Measurements from ENCODE around the gene CORIN. TPM values are rescaled to one million over a fixed set of nuclear protein-coding genes. Genes with fewer than 3 reads are reported as not detected.

CORIN gene
- total RNA-seq, 2 experiments from 2014 or later = 0.29 to 0.34 TPM

GRCh38 chr4:47717188-47717587, 120.7 kb downstream of the CORIN start:
- H3K4me3 Mint-ChIP-seq = no peak overlapping the region
- ATAC-seq (no peak), DNase-seq (no peak)
- peaks cover 22% of the 10 kb centered on the region for H3K27me3 Mint-ChIP-seq
- CTCF ChIA-PET = interaction anchor here (1.2 to 1.6 kb wide), 2 partner anchors 11 kb away, joined by 3 to 6 read pairs; no protein-coding TSS in a partner anchor
- TF ChIP-seq CTCF (IDR thresholded peaks at IDR 0.05) = no peak
- H3K36me3 Mint-ChIP-seq (ENCODE audit: low read depth) = no peaks in the 10 kb centered on the region
- intact Hi-C loops (cut with micrococcal nuclease) = no loop called here
- H3K4me1 Mint-ChIP-seq (ENCODE audit: low read depth) = no peaks in the 10 kb centered on the region
- POLR2A ChIA-PET = no interaction called here
- no peaks in the 10 kb centered on the region for H3K9me3 Mint-ChIP-seq
- H3K27ac Mint-ChIP-seq = no peak overlapping the region

GRCh38 chr4:47715716-47716416, 122.0 kb downstream of the CORIN start:
- H3K4me1 Mint-ChIP-seq (ENCODE audit: low read depth) = no peaks in the 10 kb centered on the region
- intact Hi-C loops (cut with micrococcal nuclease) = no loop called here
- no peaks in the 10 kb centered on the region for H3K9me3 Mint-ChIP-seq
- H3K4me3 Mint-ChIP-seq = no peak overlapping the region
- peaks cover 23% of the 10 kb centered on the region for H3K27me3 Mint-ChIP-seq
- TF ChIP-seq CTCF (IDR thresholded peaks at IDR 0.05) = no peak
- H3K36me3 Mint-ChIP-seq (ENCODE audit: low read depth) = no peaks in the 10 kb centered on the region
- CTCF ChIA-PET = interaction anchor here (1.2 to 3.0 kb wide), 4 partner anchors 10 to 218 kb away, joined by 3 to 16 read pairs (median 4); no protein-coding TSS in a partner anchor
- POLR2A ChIA-PET = no interaction called here
- no peak for ATAC-seq
- no peak overlapping the region for H3K27ac Mint-ChIP-seq
- DNase-seq = no peak

DNA sequence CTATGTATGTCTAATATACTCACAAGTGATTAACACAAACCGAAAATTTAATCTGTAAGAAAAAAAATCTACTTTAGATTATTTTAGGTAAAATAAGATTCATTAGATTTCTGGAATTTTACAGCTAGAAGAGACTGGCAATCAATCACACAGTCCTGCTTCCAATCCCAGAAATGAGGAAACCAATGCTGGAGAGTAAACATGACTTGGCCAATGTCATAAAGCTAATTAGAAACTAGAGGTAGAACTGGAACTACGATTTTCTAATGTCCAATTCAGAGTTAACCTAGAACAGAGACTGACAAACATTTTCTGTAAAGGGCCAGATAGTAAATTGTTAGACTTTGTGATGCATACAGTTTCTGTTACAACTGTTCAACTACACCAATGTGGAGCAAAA, 123.6 kb downstream of the CORIN start:
- no peak for TF ChIP-seq CTCF (IDR thresholded peaks at IDR 0.05)
- Mint-ChIP-seq H3K27me3 (peaks cover 23% of the 10 kb centered on the region), H3K27ac (no peak overlapping the region), H3K4me3 (no peak overlapping the region), H3K4me1 (ENCODE audit: low read depth) (no peaks in the 10 kb centered on the region), H3K36me3 (ENCODE audit: low read depth) (no peaks in the 10 kb centered on the region), H3K9me3 (no peaks in the 10 kb centered on the region)
- CTCF ChIA-PET = interaction anchor here (1.4 to 3.0 kb wide), 2 partner anchors 9 to 220 kb away, joined by 3 to 16 read pairs; no protein-coding TSS in a partner anchor
- DNase-seq = no peak
- POLR2A ChIA-PET = no interaction called here
- intact Hi-C loops (cut with micrococcal nuclease) = no loop called here
- no peak for ATAC-seq

GRCh38 chr4:47713129-47713834, 124.6 kb downstream of the CORIN start:
- H3K4me3 Mint-ChIP-seq = no peak overlapping the region
- no peaks in the 10 kb centered on the region for H3K9me3 Mint-ChIP-seq
- CTCF ChIA-PET = interaction anchor here (3.0 kb wide), 1 partner anchor 8 kb away, joined by 16 read pairs; no protein-coding TSS in a partner anchor
- no peak for TF ChIP-seq CTCF (IDR thresholded peaks at IDR 0.05)
- no peak for DNase-seq
- H3K4me1 Mint-ChIP-seq (ENCODE audit: low read depth) = no peaks in the 10 kb centered on the region
- ATAC-seq = no peak
- no peaks in the 10 kb centered on the region for H3K36me3 Mint-ChIP-seq (ENCODE audit: low read depth)
- intact Hi-C loops (cut with micrococcal nuclease) = no loop called here
- H3K27me3 Mint-ChIP-seq = peaks cover 22% of the 10 kb centered on the region
- no peak overlapping the region for H3K27ac Mint-ChIP-seq
- POLR2A ChIA-PET = no interaction called here

DNA sequence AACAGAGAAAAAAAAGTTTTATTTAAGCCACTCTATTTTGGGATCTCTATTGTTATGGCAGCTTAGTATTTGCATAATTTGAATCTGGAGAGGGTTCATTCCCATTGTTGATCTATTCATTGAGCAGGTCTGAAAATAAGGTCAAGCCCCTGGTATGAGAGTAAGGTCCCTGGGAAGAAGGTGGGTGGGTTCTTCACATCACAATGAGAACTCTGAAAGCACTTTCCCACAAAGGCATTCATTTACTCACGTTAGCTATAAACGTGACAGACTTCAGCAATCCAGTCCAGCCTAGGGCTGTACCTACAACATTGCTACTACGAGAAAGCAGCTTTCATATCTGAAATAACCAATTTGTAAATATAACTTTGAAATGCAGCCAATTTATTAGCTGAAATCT, 126.2 kb downstream of the CORIN start:
- no peak for TF ChIP-seq CTCF (IDR thresholded peaks at IDR 0.05)
- intact Hi-C loops (cut with micrococcal nuclease) = no loop called here

More for the DNA sequence above, 126.2 kb downstream of the CORIN start:
- no peak for ATAC-seq
- ChIA-PET POLR2A (no interaction called here), CTCF (interaction anchor here (0.9 to 1.2 kb wide), 2 partner anchors 23 to 125 kb away, joined by 3 to 5 read pairs; no protein-coding TSS in a partner anchor)
- Mint-ChIP-seq H3K27me3 (peaks cover 17% of the 10 kb centered on the region), H3K4me1 (ENCODE audit: low read depth) (no peaks in the 10 kb centered on the region), H3K4me3 (no peak overlapping the region), H3K9me3 (no peaks in the 10 kb centered on the region), H3K27ac (no peak overlapping the region), H3K36me3 (ENCODE audit: low read depth) (no peaks in the 10 kb centered on the region)
- DNase-seq = no peak

All from activated CD8-positive, alpha-beta T cell treated with anti-CD3 and anti-CD28 coated beads for 36 hours (primary cell).